Measurements from ENCODE around the gene GCGR.

GRCh38 chr17:81846743-81847689, 43.1 kb downstream of the GCGR start:
- TF ChIP-seq POLR2AphosphoS5 (IDR thresholded peaks at IDR 0.05; ENCODE audit: low read depth, low read length) (no peak; the same call in none of the 2 replicates), SIN3A (IDR thresholded peaks at IDR 0.05; ENCODE audit: borderline replicate concordance, insufficient read depth, low read length) (no peak)

Data from PFSK-1 (cell line).